HG03460 (cell line): ENCODE results near the gene STK40.

Experiments used
- ATAC-seq: cut with Tn5 transposase; IDR thresholded peaks from one replicate; pipeline ENCODE4 v1.9.1; 2021; ENCODE audit not compliant: unreplicated experiment

The STK40 gene

DNA sequence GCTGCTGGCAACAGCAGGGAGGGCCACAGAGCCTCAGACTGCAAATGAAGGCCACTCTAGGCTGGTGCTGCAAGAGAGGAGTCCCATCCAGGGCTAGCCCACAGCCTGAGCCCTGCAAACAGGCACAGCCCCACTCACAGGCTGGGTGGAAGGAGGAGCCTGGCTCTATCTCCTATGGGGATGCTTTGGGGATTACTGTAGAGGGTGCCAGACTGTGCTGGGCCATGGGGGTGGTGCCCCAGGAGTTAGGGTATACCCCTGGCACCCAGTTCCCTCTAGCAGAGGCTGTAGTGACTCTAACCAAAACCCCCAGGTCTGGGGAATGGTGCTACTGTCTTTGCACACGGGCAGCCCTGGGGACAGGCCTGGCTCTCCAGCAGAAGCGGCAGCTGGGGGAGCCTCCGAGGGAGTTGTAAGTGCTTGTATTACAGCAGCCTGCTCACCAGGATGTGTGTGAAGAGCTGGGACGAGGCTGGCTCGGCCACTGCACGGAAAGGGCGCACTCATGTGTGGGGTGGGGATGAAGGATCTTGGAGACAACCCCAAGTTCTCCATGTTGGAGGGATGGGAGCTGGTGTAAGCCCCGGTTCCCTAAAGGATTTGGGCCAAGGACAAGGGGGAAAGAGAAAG, 38.9 kb downstream of the STK40 start:
- ATAC-seq: no peak

DNA sequence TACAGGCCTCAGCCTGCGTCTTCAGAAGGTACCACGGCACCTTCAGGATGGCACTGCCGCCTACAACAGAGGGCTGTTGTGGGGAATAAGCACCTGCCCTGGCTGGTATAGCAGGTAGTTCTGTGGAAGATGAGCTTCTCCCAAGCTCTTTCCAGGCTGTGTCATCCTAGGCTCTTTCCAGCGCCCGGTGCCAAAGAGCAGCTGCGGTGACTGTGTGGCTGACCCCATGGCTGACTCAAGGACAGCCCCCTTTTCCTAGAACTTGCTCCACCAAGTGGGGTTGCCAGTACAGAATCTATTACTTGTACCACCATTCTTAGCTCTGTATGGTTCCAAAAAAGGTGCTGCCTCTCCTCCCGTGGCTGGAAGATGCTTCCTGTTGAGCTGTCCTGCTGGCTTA, 40.4 kb downstream of the STK40 start:
- no peak for ATAC-seq

DNA sequence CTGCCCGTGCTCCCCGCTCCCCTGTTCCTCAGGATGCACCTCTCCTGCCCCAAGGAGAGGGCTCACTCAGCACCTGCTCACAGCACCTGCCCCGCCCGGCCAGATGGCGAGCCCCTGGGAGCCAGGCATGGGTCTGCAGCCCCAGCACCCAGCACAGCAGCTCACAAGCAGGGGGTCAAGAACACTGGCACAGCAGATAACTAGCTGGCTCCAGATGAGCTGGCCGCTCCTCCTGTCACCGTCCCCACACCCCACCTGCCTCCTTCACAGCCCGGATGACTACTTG, 41.4 kb downstream of the STK40 start:
- ATAC-seq: no peak

DNA sequence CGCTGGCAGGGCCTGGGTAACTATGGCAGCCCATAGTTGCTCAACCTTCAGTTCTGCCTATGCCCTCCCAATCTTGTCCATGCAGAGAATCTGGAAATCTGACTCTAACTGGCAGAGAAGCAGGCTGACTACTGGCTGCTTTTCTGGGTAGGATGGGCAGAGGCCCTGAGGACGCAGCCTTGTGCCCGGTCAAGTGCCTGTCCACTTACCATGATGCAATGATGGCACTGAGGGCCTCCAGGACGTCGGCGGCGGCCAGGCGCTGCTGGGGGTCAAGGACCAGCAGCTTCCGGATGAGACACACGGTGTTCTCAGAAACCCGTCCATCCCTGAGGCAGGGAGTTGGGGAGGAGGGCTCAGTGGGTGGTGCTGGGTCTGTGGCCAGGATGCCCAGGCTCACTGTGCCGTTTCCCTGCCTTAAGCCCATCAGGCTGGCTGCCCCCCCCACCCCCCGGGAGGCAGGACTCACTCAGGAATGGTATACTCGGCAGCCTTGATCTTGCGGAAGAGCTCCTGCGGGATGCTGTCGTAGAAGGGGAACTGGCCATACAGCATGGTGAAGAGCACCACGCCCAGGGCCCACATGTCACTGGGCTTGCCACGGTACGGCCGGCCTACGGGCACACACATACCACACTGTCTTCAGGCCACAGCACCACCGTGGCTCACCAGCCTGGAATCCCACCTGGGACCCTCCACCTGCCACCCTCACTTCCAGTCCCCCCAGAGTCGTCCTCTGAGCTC, 41.9 kb downstream of the STK40 start:
- no peak for ATAC-seq

DNA sequence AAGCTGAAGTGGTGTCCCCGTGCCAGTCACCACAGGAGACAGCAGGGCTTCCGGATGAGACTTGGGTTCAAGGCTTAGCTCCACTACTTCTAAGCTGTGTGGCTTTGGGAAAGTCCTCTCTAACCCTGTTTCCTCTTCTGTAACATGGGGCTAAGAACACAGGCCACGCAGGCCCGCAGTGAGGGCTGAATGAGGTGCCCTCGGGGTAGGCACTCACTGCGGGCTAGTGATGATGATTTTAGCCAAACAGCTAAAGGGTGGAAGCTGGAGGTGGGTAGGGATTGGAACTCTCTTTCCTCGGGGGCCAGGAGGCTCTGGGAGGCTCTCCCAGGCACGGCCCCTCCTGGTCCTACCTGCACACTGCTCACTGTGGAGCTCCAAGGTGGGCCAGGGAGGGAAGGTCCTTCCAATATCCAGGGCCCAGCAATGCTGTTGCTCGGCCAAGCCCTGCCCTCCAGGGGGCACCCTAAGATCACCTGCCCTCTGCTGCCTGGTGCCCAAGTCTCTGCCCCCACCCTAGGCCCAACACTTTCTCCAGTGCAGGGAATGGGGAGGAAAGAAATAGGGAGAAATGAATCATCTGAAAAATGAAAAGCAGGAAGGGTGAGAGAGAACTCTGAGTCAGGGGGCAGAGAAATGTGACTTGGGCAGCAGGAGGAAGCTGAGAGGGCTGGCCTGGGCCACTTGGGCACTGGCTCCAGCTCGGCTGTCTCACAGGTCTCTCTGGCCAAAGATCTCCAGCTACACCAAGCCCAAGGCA, 43.1 kb downstream of the STK40 start:
- ATAC-seq: no peak

GRCh38 chr1:36341626-36342320, 44.0 kb downstream of the STK40 start:
- ATAC-seq: no peak

DNA sequence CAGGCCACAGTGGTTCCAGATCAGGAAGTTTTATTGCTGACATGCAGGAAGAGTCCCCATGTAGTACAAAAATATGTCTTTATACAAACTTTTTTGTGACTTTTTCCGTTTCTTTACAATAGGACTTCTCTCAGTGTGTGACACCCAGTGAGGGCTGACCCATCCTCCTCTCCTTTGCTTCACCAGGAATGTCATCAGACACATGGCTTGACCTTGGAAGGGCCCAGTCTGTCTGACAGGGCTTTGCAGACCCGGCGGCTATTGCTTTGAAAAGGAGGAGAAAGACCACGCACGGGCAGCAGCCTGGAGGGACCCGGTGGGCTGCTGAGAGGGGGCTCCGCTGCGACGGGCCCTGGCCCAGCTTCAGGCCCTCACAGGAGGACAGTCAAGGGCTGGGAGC, 46.1 kb downstream of the STK40 start:
- no peak for ATAC-seq

- no peak for ATAC-seq
These were observed 46.5 kb downstream of the STK40 start for GRCh38 chr1:36339215-36339614.

GRCh38 chr1:36337830-36338229, 47.9 kb downstream of the STK40 start:
- ATAC-seq: no peak

- ATAC-seq: no peak
These were observed 54.8 kb downstream of the STK40 start for GRCh38 chr1:36330940-36331339.

DNA sequence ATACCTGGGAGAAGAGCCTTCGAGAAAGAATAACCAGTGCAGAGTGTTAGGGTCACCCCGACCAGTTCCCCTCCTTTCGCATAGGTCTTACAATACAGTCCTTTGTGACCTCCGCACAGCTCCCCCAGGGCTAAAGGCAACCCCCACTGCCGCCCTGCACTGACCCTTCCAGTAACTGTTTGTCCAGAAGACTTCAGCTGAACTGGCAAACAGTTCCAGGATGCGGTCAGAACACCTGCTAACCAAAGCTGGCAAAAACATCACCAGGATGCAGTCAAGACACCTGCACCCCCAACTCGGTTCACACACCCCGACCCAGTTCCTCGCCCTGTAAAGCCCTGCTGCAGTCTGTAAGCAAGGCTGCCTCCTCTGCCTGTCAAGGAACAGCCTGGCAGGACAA, 55.9 kb downstream of the STK40 start:
- no peak for ATAC-seq

DNA sequence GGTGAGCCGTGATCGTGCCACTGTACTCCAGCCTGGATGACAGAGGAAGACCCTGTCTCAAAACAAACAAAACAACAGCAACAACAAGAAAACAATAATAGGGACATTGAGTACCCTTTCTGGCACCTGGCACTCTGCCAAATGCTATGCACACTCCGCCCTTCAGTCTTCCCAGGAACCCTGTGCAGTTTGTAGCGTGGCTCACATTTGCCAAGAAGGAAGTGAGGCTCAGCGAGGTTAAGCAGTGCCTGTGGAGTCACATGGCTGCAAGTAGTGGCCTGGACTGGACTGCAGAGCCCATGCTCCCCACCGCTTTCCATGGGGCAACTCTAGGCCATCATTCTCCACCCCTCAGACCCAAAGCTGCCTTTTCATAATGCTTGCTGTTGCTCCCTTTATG, 57.0 kb downstream of the STK40 start:
- no peak for ATAC-seq

DNA sequence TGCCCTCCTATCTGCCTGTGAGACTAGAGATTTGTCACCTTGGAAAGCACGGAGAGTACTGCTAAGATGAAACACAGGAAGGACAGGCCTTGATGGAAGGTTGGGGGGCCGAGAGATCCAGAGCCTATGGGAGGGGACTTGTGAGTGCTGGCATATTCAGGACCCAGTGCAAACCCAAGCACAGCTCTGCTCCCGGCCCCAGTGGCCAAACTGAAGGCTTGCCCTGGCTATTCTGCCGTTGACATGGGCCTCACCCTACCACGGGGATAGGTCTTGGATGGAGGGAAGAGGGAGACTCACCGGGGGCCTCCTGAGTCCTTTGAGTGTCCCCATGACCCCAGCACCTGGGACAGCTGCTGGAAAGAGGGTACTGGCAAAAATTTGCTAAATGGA, 57.6 kb downstream of the STK40 start:
- no peak for ATAC-seq

DNA sequence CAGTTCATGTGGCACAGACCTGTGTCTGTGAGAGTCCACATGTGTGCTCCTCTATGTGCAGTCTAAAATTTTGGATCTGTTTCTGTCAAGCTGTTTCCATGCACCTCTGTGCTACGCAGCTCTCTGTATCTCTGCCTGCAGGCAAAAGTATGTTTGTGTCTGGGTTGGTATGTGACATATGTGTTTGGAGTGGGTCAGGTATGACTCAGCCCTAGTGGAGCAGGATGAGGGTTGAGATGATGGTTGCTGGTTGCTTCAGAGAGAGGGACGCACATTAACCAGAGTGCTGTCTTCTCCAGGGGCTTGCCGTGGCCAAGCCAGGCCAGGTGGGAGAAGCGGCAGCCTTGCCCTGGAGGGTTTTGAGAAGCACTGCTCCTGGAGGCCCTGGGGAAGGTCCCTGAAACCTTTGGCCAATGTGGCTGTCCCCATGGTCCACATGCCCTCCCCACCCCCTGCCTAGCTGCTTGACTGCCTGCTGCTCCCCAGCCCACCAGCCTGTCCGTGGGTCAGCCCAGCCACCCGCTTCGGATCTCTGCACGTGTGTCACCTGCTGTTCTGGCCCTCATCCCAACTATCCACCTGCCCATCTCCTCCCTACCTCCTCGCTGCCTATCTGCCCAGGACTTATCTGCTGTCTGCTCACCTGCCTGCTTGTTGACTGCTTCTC, 58.2 kb downstream of the STK40 start:
- no peak for ATAC-seq

DNA sequence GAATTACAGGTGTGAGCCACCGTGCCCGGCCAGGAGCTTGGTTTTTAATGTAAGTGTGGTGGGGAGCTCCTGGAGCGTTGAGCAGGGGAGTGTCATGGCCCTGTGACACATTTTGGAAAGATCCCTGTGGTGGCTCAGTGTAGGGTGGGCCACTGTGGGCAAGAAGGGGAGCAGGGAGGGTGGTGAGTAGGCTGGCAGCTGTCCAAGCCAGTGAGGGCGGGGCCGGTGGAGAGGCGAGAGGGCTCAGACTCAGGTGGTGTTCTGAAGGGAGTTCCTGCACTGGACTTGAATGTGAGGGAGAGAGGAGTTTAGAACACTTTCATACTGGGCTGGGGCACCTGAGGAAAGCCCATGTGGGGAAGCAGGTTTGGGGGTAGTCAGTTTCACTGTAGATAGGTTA, 59.2 kb downstream of the STK40 start:
- no peak for ATAC-seq

DNA sequence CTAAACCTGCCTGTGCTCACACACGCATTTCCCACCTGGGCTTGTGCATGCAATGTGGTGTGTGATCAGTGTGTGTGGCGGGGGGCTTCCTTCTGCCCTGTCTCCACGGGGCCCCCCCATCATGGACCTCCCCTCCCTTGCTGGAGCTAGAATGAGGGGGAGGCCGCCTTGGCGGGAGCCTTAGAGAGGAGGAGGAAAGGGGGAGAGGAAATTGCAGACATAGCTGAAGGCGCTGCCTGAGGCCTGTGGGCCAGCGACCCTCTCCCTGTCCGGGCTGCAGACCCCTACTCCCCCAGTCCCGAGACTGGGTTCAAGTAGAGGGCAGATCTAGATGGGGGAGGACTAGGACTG, 61.4 kb downstream of the STK40 start:
- ATAC-seq: no peak

- no peak for ATAC-seq
These were observed 61.9 kb downstream of the STK40 start, which contains the start of gene EVA1B for GRCh38 chr1:36323636-36324352. Gene EVA1B (minus strand): TSS chr1:36323645. CDS start chr1:36323037, 608 bp downstream.

GRCh38 chr1:36322786-36323635, 62.7 kb downstream of the STK40 start:
- ATAC-seq: no peak

DNA sequence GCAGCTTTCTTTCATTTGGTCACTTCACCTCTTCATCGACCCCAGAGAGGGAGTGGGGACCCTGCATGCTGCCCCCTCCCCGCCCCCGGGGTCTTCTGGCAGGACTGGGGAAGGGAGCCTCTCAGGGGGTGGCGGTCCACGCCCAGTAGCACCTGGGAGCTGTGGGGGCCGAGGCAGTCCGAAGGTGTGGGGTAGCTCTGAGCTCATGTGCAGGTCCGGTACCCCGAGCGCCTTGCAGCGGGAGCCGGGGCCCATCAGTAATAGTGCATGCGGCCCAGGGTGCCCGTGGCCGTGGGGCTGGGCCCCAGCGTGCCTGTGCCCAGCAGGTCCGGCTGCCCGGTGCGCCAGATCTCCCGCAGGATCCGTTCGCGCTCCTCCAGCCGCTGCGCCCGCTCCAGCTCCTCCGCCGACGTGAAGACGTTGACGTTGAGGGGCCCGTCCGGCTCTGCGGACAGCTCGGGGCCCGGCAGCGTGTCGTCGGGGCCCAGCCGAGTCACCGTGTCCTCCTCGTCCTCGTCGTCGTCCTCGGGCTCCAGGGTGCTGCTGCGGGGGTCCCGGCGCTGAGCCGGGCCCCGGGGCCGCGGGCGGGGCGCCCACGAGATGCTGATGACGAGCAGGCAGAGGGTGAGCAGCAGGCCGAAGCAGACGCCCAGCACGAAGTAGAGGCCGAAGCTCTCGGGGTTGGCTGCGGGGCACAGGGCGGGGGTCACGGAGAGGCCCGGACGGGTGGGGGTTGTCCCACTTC, 63.5 kb downstream of the STK40 start:
- no peak for ATAC-seq
